Liver (tissue), 9 donors: ENCODE results near the gene TRAPPC5. TPM values are rescaled to one million over a fixed set of nuclear protein-coding genes. Genes with fewer than 3 reads are reported as not detected.

Experiments used
- DNase-seq: peaks from one replicate; pipeline ENCODE4 v3.0.0-alpha.2; 2017; ENCODE audit warnings: low spot score
- H3K27ac ChIP-seq, 2 donors: one replicate each; pipeline ENCODE4 v1.7.0; 2013; ENCODE audit warnings: inconsistent platforms in 2 of 2, low read length in 2 of 2, control low read depth in 1 of 2, low read depth in 1 of 2, mild to moderate bottlenecking in 1 of 2
- H3K27me3 ChIP-seq, 4 donors: one replicate each; pipeline versions ENCODE4 v1.6.1 to v1.7.0; 2013; ENCODE audit warnings: low read length in 3 of 4, inconsistent platforms in 1 of 4, mild to moderate bottlenecking in 1 of 4, moderate library complexity in 1 of 4; ENCODE audit not compliant: control insufficient read depth in 4 of 4, insufficient read depth in 4 of 4
- H3K36me3 ChIP-seq, 4 donors: one replicate each; pipeline versions ENCODE4 v1.6.1 to v1.7.0; 2013; ENCODE audit warnings: low read length in 3 of 4, mild to moderate bottlenecking in 3 of 4, low read depth in 1 of 4, moderate library complexity in 1 of 4; ENCODE audit not compliant: control insufficient read depth in 4 of 4, insufficient read depth in 3 of 4
- H3K4me1 ChIP-seq, 4 donors: one replicate each; pipeline versions ENCODE4 v1.6.1 to v1.7.0; 2013; ENCODE audit warnings: low read length in 3 of 4, mild to moderate bottlenecking in 3 of 4, moderate library complexity in 1 of 4; ENCODE audit not compliant: control insufficient read depth in 4 of 4, insufficient read depth in 4 of 4
- H3K4me3 ChIP-seq, 3 donors: one replicate each; pipeline versions ENCODE4 v1.6.1 to v1.7.0; 2013; ENCODE audit warnings: low read length in 3 of 3, control low read depth in 1 of 3, low read depth in 1 of 3, mild to moderate bottlenecking in 1 of 3
- H3K9ac ChIP-seq, 2 donors: one replicate each; pipeline ENCODE4 v1.7.0; 2013; ENCODE audit warnings: low read length in 2 of 2, mild to moderate bottlenecking in 2 of 2, moderate library complexity in 2 of 2, control low read depth in 1 of 2, low read depth in 1 of 2
- H3K9me3 ChIP-seq, 4 donors: one replicate each; pipeline versions ENCODE4 v1.6.1 to v1.7.0; 2013; ENCODE audit warnings: low read length in 3 of 4; ENCODE audit not compliant: control insufficient read depth in 4 of 4
- ATF3 ChIP-seq: IDR thresholded peaks from 2 replicates; pipeline ENCODE4 v1.6.1; 2016; ENCODE audit warnings: antibody characterized with exemption
- CTCF ChIP-seq: fragments of 150-350 bp; IDR thresholded peaks from 2 replicates; pipeline ENCODE4 v1.5.1; 2017; ENCODE audit warnings: improper control_type of control experiment, low read depth, low read length; ENCODE audit not compliant: missing input control
- EGR1 ChIP-seq, 2 donors: IDR thresholded peaks; 2 replicates each; pipeline ENCODE4 v1.6.1; 2016 to 2018; ENCODE audit warnings: antibody characterized with exemption in 2 of 2, low read depth in 2 of 2
- FOXA1 ChIP-seq: IDR thresholded peaks from 2 replicates; pipeline ENCODE4 v1.6.1; 2016; ENCODE audit warnings: antibody characterized with exemption
- FOXA2 ChIP-seq: IDR thresholded peaks from 2 replicates; pipeline ENCODE4 v1.6.1; 2016; ENCODE audit warnings: antibody characterized with exemption
- GABPA ChIP-seq, 2 donors: IDR thresholded peaks in 1 of 2; conservative IDR thresholded peaks in 1 of 2; 2 replicates each; pipeline ENCODE4 v1.6.1; 2016; ENCODE audit warnings: antibody characterized with exemption in 2 of 2, mild to moderate bottlenecking in 1 of 2, moderate library complexity in 1 of 2
- HNF4A ChIP-seq, 2 donors: conservative IDR thresholded peaks; 2 replicates each; pipeline ENCODE4 v1.6.1; 2016; ENCODE audit warnings: antibody characterized with exemption in 2 of 2, mild to moderate bottlenecking in 2 of 2
- HNF4G ChIP-seq: IDR thresholded peaks from 2 replicates; pipeline ENCODE4 v1.6.1; 2016; ENCODE audit warnings: antibody characterized with exemption
- JUND ChIP-seq, 2 donors: IDR thresholded peaks; 2 replicates each; pipeline ENCODE4 v1.6.1; 2016; ENCODE audit warnings: antibody characterized with exemption in 2 of 2
- MAX ChIP-seq: IDR thresholded peaks from 2 replicates; pipeline ENCODE4 v1.6.1; 2016; ENCODE audit warnings: antibody characterized with exemption
- NR2F2 ChIP-seq: IDR thresholded peaks from 2 replicates; pipeline ENCODE4 v1.6.1; 2016; ENCODE audit warnings: antibody characterized with exemption
- RAD21 ChIP-seq, 2 donors: IDR thresholded peaks; 2 replicates each; pipeline ENCODE4 v1.6.1; 2016; ENCODE audit warnings: antibody characterized with exemption in 2 of 2, mild to moderate bottlenecking in 2 of 2
- REST ChIP-seq: IDR thresholded peaks from 2 replicates; pipeline ENCODE4 v1.6.1; 2016; ENCODE audit warnings: antibody characterized with exemption, mild to moderate bottlenecking
- RXRA ChIP-seq, 2 donors: IDR thresholded peaks; 2 replicates each; pipeline ENCODE4 v1.6.1; 2017 to 2018; ENCODE audit warnings: antibody characterized with exemption in 2 of 2, mild to moderate bottlenecking in 1 of 2
- SP1 ChIP-seq: IDR thresholded peaks from 2 replicates; pipeline ENCODE4 v1.6.1; 2018; ENCODE audit warnings: antibody characterized with exemption, mild to moderate bottlenecking
- TAF1 ChIP-seq: conservative IDR thresholded peaks from 2 replicates; pipeline ENCODE4 v1.6.1; 2016; ENCODE audit warnings: antibody characterized with exemption, mild to moderate bottlenecking
- YY1 ChIP-seq: IDR thresholded peaks from 2 replicates; pipeline ENCODE4 v1.6.1; 2016; ENCODE audit warnings: antibody characterized with exemption, mild to moderate bottlenecking
- ZBTB33 ChIP-seq: IDR thresholded peaks from 2 replicates; pipeline ENCODE4 v1.6.1; 2016; ENCODE audit warnings: antibody characterized with exemption
- WGBS: extraction: QIAGEN DNeasy Blood & Tissue Kit; methylation state at CpG from one replicate; pipeline ENCODE4 v1.1.7; 2013; 5-methylcytosine and 5-hydroxymethylcytosine counted together
- polyA plus RNA-seq, 2 donors: library from polyadenylated mRNA; stranded (reverse) in 1 of 2; unstranded in 1 of 2; fragments of 200-250 nt in 1 of 2; fragments of >200 nt in 1 of 2; fragmentation: Nextera tagmentation in 1 of 2; extraction: Ambion mirVana in 1 of 2; gene quantifications; one replicate each; pipeline versions ENCODE4 v1.2.1 to v1.2.3, GENCODE V29; 2013 to 2015
- total RNA-seq, 2 donors: library from RNA; depleted of rRNA; stranded (reverse); fragments of >200 nt; gene quantifications; one replicate each; pipeline ENCODE4 v1.2.3, GENCODE V29; 2014
- donor health status: healthy.
- donor health status: healthy.
- donor health status: healthy.
- donor health status: healthy.
- donor health status: healthy.

The TRAPPC5 gene
- total and polyA plus RNA-seq, 4 donors, result 22.5 to 130 (median 55.2) TPM

- Histone ChIP-seq H3K9me3 (peaks cover 0 to 7% (median 4%) of the 10 kb centered on the region in 4 donors), H3K4me1 (no peaks in the 10 kb centered on the region), H3K27ac (no peak overlapping the region), H3K9ac (no peak overlapping the region), H3K4me3 (no peak overlapping the region), H3K27me3 (no peaks in the 10 kb centered on the region), H3K36me3 (no peaks in the 10 kb centered on the region)
- no peak for DNase-seq
- 61% methylated on average over 1 of the region's 1 CpG for WGBS
- no peak for TF ChIP-seq YY1
- no peak for TF ChIP-seq CTCF
- TF ChIP-seq GABPA (IDR thresholded peaks at IDR 0.05 in 1 of 2, conservative IDR thresholded peaks at IDR 0.05 in 1 of 2), result no peak
- no peak for TF ChIP-seq SP1
- no peak for TF ChIP-seq FOXA1
- no peak for TF ChIP-seq JUND (IDR thresholded peaks at IDR 0.05)
- TF ChIP-seq RXRA (IDR thresholded peaks at IDR 0.05), result no peak
- no peak for TF ChIP-seq NR2F2
- TF ChIP-seq RAD21 (IDR thresholded peaks at IDR 0.05), result no peak
- no peak for TF ChIP-seq TAF1
- no peak for TF ChIP-seq HNF4G
- no peak for TF ChIP-seq ZBTB33
- no peak for TF ChIP-seq HNF4A (conservative IDR thresholded peaks at IDR 0.05)
- TF ChIP-seq EGR1 (IDR thresholded peaks at IDR 0.05; ENCODE audit: low read depth in 2 of 2), result no peak
- TF ChIP-seq MAX, result no peak
- no peak for TF ChIP-seq ATF3
Observed at GRCh38 chr19:7716762-7717161, 36.1 kb downstream of the TRAPPC5 start.

- H3K9ac ChIP-seq, result no peak overlapping the region
- TF ChIP-seq HNF4A (conservative IDR thresholded peaks at IDR 0.05) (no peak), TAF1 (no peak), CTCF (no peak), NR2F2 (no peak), ATF3 (no peak), HNF4G (no peak), FOXA1 (no peak), SP1 (no peak), JUND (IDR thresholded peaks at IDR 0.05) (no peak), MAX (no peak), EGR1 (IDR thresholded peaks at IDR 0.05; ENCODE audit: low read depth in 2 of 2) (no peak), GABPA (IDR thresholded peaks at IDR 0.05 in 1 of 2, conservative IDR thresholded peaks at IDR 0.05 in 1 of 2) (no peak), YY1 (no peak), ZBTB33 (no peak), REST (no peak), FOXA2 (no peak), RXRA (IDR thresholded peaks at IDR 0.05) (no peak)
- no peak overlapping the region for H3K27ac ChIP-seq
- no peak overlapping the region for H3K4me3 ChIP-seq
- H3K27me3 ChIP-seq, result no peaks in the 10 kb centered on the region
- H3K9me3 ChIP-seq, result peaks cover 0 to 7% (median 4%) of the 10 kb centered on the region in 4 donors
- WGBS, result 55% methylated on average over 8 of the region's 8 CpGs
- DNase-seq, result no peak
- no peaks in the 10 kb centered on the region for H3K36me3 ChIP-seq
- H3K4me1 ChIP-seq, result no peaks in the 10 kb centered on the region
Observed at GRCh38 chr19:7718668-7719067, 38.0 kb downstream of the TRAPPC5 start.
